Suprapubic skin (tissue), 4 donors: ENCODE results near the gene HOXD3.

Experiments used
- CTCF ChIP-seq, 2 donors: fragments of 200-600 bp in 1 of 2; fragments of 450-650 bp in 1 of 2; sonication (generic) in 1 of 2; IDR thresholded peaks; one replicate each; pipeline ENCODE4 v1.5.1; 2016 to 2019; ENCODE audit warnings: antibody characterized with exemption in 2 of 2, mild to moderate bottlenecking in 1 of 2, moderate library complexity in 1 of 2
- EP300 ChIP-seq: sonication (generic); formaldehyde crosslinking; IDR thresholded peaks from one replicate; pipeline ENCODE4 v1.6.1; 2017; ENCODE audit warnings: antibody characterized with exemption
- POLR2AphosphoS5 ChIP-seq, 3 donors: sonication (generic); formaldehyde crosslinking; IDR thresholded peaks; one replicate each; pipeline ENCODE4 v1.6.1; 2017; ENCODE audit warnings: antibody characterized with exemption in 3 of 3

GRCh38 chr2:176146101-176146500 is 11.0 kb upstream of the HOXD3 start:
- TF ChIP-seq CTCF (IDR thresholded peaks at IDR 0.05): no peak
- no peak for TF ChIP-seq POLR2AphosphoS5 (IDR thresholded peaks at IDR 0.05)
- no peak for TF ChIP-seq EP300
